Mammary microvascular endothelial cell (primary cell): ENCODE results near the gene GPR149. TPM values are rescaled to one million over a fixed set of nuclear protein-coding genes. Genes with fewer than 3 reads are reported as not detected.

Source experiments
- total RNA-seq: library from RNA; depleted of rRNA; stranded (reverse); fragments of >200 nt; gene quantifications from 2 replicates; pipeline ENCODE4 v1.2.3, GENCODE V29; 2015

GPR149 gene, protein sequence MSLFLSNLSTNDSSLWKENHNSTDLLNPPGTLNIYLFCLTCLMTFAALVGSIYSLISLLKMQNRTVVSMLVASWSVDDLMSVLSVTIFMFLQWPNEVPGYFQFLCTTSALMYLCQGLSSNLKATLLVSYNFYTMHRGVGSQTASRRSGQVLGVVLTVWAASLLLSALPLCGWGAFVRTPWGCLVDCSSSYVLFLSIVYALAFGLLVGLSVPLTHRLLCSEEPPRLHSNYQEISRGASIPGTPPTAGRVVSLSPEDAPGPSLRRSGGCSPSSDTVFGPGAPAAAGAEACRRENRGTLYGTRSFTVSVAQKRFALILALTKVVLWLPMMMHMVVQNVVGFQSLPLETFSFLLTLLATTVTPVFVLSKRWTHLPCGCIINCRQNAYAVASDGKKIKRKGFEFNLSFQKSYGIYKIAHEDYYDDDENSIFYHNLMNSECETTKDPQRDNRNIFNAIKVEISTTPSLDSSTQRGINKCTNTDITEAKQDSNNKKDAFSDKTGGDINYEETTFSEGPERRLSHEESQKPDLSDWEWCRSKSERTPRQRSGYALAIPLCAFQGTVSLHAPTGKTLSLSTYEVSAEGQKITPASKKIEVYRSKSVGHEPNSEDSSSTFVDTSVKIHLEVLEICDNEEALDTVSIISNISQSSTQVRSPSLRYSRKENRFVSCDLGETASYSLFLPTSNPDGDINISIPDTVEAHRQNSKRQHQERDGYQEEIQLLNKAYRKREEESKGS
- not detected in 2 replicates for total RNA-seq

DNA sequence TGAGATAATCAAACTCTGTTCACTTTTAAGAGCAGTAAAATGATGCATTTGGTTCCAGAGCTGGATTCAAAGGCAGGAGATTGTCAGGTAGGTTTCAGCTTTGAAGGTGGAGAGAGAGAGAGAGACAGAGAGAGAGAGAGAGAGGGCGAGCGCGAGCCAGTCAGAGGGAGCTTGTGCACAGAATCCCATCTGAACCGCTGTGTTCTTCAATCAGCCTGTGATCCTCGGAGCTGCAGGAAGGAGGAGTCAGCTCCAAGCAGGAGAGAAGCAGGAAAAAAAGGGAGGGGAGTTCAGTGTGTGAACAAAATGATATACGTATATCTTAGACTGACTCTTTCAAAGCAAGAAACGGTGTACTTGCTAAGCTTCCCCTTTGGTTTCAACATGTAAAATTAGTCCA lies at the start of gene GPR149:
Gene GPR149, minus strand, starts transcription at position 177 of the 400 bp plus-strand sequence. CDS start 575 bp downstream, outside the sequence.

DNA sequence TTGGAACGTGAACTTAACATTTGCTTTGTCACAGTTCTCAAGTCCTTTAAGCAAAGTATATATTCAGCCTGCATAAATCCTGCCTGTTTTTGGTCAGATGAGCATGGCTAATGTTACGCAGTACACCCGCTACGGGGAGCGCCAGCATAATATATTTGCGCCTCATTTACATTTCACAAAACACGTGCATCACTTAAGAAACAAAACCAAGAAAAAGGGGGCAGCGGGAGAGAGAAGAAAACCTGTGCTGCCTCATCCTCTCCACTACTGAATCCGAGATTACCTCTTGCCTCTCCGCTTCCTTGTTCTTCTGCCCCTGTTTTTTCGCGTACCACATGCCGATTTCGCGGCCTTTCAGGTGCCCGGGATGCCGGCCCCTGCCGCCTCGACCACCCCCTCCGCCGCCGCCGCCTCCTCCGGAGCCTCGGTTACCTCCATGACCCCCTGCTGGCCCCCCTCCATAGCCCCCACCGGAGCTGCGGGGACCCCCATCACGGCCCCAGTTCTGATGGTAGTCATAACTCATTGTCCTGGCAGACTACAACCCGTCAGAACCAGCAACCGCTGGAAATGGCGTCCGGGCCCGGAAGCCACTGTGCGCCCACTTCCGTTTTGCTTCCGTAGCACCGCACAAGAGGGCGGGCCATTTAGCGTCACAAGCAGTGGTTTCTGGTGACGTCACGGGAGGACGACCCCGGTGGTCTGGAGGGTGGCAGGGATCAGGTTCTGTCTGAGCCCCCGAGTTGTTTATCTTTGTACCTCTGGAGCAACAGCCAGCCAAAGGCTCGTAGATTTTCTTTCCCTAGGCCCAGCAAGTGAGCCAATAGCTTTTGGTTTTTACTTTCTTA lies 105.9 kb downstream of the GPR149 start, which contains the start of gene DHX36:
Gene DHX36, minus strand, starts transcription at position 597 of the 848 bp plus-strand sequence. Its CDS starts 71 bp downstream, at position 526.

Other genes with a start within 250 kb of the GPR149 start
- gene DHX36, start 105.7 kb downstream of the GPR149 start, total RNA-seq = 23.1 and 29.1 TPM in 2 replicates